Ovary (tissue), 9 donors: Measurements from ENCODE around the gene TMED6. TPM values are rescaled to one million over a fixed set of nuclear protein-coding genes. Genes with fewer than 3 reads are reported as not detected.

Experiments
- DNase-seq, 5 donors: peaks; one replicate each; pipeline ENCODE4 v3.0.0-alpha.2; 2019 to 2020
- H3K27ac ChIP-seq, 2 donors: fragments of 200-600 bp; one replicate each; pipeline versions ENCODE4 v1.5.1 to v1.8.0; 2019 to 2022
- H3K27me3 ChIP-seq: fragments of 200-600 bp; one replicate; pipeline ENCODE4 v1.8.0; 2022
- H3K36me3 ChIP-seq: fragments of 200-600 bp; sonication (generic); one replicate; pipeline ENCODE4 v1.5.1; 2019
- H3K4me1 ChIP-seq: one replicate; pipeline ENCODE4 v1.8.1; 2013; ENCODE audit warnings: mild to moderate bottlenecking, moderate library complexity; ENCODE audit not compliant: insufficient read depth
- H3K4me3 ChIP-seq: fragments of 200-600 bp; sonication (generic); one replicate; pipeline ENCODE4 v1.5.1; 2017
- H3K9me3 ChIP-seq, 2 donors: fragments of 200-600 bp in 1 of 2; sonication (generic) in 1 of 2; one replicate each; pipeline versions ENCODE4 v1.5.1 to v1.8.1; 2013 to 2019; ENCODE audit warnings: mild to moderate bottlenecking in 1 of 2, moderate library complexity in 1 of 2
- EP300 ChIP-seq: sonication (generic); formaldehyde crosslinking; IDR thresholded peaks from one replicate; pipeline ENCODE4 v1.6.1; 2017; ENCODE audit warnings: antibody characterized with exemption
- POLR2A ChIP-seq: fragments of 450-650 bp; IDR thresholded peaks from one replicate; pipeline ENCODE4 v1.6.1; 2017; ENCODE audit warnings: antibody characterized with exemption, mild to moderate bottlenecking, moderate library complexity
- WGBS, 3 donors: extraction: QIAGEN DNeasy Blood & Tissue Kit in 1 of 3; methylation state at CpG; one replicate each; pipeline versions ENCODE4 v1.1.5 to v1.1.7; 2013 to 2017; 5-methylcytosine and 5-hydroxymethylcytosine counted together
- intact Hi-C, 4 donors: fragments of 100-400 bp; cut with DNase I; formaldehyde crosslinking; loops; one replicate each; pipeline versions ENCODE4 v1.11.0 to v1.15.1; 2022 to 2023
- polyA plus RNA-seq, 2 donors: library from polyadenylated mRNA; stranded (reverse); fragments of 200-250 nt in 1 of 2; fragments of 350-450 nt in 1 of 2; fragmentation: Illumina TruSeq in 1 of 2; extraction: RNeasy Lipid Tissue Mini Kit (QIAGEN cat#74804) in 1 of 2; gene quantifications; one replicate each; pipeline ENCODE4 v1.2.3, GENCODE V29; 2013 to 2014
- total RNA-seq, 7 donors: library from RNA; depleted of rRNA in 2 of 7; stranded (reverse); fragments of >200 nt in 2 of 7; fragmentation: NEBNext Ultra II Directional in 3 of 7; extraction: Animal tissue kit (Norgen Biotek cat#: 25700) in 3 of 7; gene quantifications; one replicate each; pipeline versions ENCODE4 v1.1.0 to v1.2.4, GENCODE V29; 2016 to 2023
- TF ChIP-seq, protein P1 (sequence below), 3 donors: fragments of 450-650 bp in 2 of 3; fragments of 200-600 bp in 1 of 3; IDR thresholded peaks; one replicate each; pipeline versions ENCODE4 v1.5.1 to v1.8.0; 2016 to 2022; ENCODE audit warnings: antibody characterized with exemption in 3 of 3, mild to moderate bottlenecking in 1 of 3
- donor health status: DM: no; HTN: no; CAD: no; lungs with moderate emphysema.
- donor health status: DM: no; HTN: no; CAD: no.
- donor health status: Bipolar disorder and iron deficiency.
- donor health status: DM: yes; HTN: yes; CAD: no.
- donor health status: DM: no; HTN: no; CAD: no.
- donor health status: DM: yes; HTN: yes; CAD: no.

Gene TMED6
- total and polyA plus RNA-seq, 9 donors = 0.51 to 4.9 (median 0.66) TPM; not detected in 3

DNA sequence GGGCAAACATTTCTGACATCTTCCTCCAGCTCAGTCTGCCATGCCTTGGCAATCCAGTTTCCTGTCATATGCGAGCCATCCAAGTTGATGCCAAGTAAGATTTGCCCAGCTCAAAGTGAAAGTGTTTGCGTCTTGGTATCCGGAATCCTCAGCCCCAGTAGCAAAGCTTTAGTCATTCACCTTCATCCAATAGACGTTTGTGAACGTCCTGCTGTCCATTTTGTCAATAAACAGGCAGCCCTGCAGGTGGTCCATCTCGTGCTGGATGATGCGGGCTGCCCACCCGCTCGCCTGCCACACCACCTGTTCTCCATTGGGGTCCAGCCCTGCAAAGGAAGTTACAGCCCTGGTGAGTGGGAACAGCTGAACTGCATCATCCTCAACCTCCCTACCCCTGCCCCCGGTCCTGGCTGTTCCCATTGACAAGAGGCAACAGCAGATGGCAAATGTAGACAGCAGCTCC is 22.7 kb downstream of the TMED6 start:
- H3K27ac ChIP-seq = no peak overlapping the region
- no peak for DNase-seq
- H3K36me3 ChIP-seq = no peaks in the 10 kb centered on the region
- H3K9me3 ChIP-seq = no peaks in the 10 kb centered on the region
- intact Hi-C loops = no loop called here
- no peak overlapping the region for H3K4me3 ChIP-seq
- 38 to 55% (median 39%) methylated on average over 10 of the region's 10 CpGs for WGBS, 3 donors
- no peaks in the 10 kb centered on the region for H3K27me3 ChIP-seq
- peaks cover 3% of the 10 kb centered on the region for H3K4me1 ChIP-seq
- TF ChIP-seq EP300 (no peak), POLR2A (no peak)
- TF ChIP-seq, protein P1, sequence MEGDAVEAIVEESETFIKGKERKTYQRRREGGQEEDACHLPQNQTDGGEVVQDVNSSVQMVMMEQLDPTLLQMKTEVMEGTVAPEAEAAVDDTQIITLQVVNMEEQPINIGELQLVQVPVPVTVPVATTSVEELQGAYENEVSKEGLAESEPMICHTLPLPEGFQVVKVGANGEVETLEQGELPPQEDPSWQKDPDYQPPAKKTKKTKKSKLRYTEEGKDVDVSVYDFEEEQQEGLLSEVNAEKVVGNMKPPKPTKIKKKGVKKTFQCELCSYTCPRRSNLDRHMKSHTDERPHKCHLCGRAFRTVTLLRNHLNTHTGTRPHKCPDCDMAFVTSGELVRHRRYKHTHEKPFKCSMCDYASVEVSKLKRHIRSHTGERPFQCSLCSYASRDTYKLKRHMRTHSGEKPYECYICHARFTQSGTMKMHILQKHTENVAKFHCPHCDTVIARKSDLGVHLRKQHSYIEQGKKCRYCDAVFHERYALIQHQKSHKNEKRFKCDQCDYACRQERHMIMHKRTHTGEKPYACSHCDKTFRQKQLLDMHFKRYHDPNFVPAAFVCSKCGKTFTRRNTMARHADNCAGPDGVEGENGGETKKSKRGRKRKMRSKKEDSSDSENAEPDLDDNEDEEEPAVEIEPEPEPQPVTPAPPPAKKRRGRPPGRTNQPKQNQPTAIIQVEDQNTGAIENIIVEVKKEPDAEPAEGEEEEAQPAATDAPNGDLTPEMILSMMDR (IDR thresholded peaks at IDR 0.05) = no peak

DNA sequence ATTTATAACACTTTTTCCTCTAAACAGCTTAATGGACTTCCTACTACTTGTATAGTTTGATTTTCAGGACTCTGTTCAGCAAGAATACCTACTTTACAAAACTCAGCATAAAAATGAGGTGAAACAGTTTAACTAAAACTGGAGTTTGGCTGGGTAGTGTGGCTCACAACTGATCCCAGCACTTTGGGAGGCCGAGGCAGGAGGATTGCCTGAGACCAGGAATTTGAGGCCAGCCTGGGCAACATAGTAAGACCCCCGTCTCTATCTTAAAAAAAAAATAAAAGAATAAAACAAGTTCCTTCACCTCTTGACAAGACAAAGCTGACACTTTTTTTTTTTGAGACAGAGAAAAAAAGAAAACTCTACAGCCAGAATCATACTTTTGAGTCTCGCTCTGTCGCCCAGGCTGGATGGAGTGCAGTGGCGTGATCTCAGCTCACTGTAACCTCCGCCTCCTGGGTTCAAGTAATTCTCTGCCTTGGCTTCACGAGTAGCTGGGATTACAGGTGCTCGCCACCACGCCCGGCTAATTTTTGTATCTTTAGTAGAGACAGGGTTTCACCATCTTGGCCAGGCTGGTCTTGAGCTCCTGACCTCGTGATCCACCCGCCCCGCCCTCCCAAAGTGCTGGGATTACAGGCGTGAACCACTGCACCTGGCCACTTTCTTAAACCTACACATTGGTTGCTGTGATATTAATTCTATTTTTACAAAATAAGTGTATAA is 23.8 kb downstream of the TMED6 start:
- intact Hi-C loops = no loop called here
- DNase-seq = no peak
- WGBS, 3 donors = 87 to 92% (median 91%) methylated on average over 14 of the region's 14 CpGs

DNA sequence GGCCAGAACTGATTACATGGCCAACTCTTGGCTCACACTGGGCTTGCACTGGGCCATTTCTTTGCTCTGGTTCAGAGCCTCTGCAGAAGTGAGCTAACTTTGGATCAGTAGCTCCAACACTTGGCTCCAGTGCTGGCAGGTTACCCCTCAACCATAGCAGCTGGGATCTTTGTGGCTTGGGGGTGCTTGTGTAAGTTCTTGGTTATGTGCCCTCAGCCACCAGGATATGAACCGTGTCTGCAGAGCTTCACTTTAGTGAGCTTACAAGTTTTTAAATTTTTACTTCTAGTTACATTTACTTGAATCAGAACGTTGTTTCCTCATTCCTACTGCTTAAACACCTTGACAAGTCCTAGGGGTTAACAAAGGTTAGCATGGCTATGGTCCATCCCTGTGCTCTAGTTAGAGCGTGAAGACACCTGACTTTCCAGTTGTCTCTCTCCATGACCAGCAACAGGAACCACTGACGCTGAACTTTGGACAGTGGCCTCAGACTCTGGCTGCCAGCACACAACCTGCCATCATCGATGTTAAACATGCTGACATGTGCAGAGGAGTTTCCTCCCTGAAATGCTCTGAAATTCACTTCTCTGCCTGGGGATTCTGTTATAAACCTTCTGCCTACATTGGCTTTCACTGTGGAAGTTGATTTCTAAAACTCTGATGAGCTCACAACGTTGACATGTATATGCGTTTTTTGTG is 25.3 kb downstream of the TMED6 start:
- WGBS, 3 donors = 38 to 49% (median 44%) methylated on average over 7 of the region's 7 CpGs
- TF ChIP-seq, protein P1 (IDR thresholded peaks at IDR 0.05) = no peak
- TF ChIP-seq POLR2A = no peak
- TF ChIP-seq EP300 = no peak
- Histone ChIP-seq H3K27me3 (no peaks in the 10 kb centered on the region), H3K27ac (no peak overlapping the region), H3K36me3 (no peaks in the 10 kb centered on the region), H3K4me3 (no peak overlapping the region), H3K9me3 (no peaks in the 10 kb centered on the region), H3K4me1 (peaks cover 3% of the 10 kb centered on the region)
- no peak for DNase-seq
- intact Hi-C loops = no loop called here

More for the DNA sequence above, 23.8 kb downstream of the TMED6 start:
- H3K27me3 ChIP-seq = no peaks in the 10 kb centered on the region
- peaks cover 3% of the 10 kb centered on the region for H3K4me1 ChIP-seq
- H3K36me3 ChIP-seq = no peaks in the 10 kb centered on the region
- H3K9me3 ChIP-seq = no peaks in the 10 kb centered on the region
- TF ChIP-seq EP300 = no peak
- no peak for TF ChIP-seq POLR2A
- TF ChIP-seq, protein P1 (IDR thresholded peaks at IDR 0.05) = no peak
- H3K4me3 ChIP-seq = no peak overlapping the region
- H3K27ac ChIP-seq = no peak overlapping the region

DNA sequence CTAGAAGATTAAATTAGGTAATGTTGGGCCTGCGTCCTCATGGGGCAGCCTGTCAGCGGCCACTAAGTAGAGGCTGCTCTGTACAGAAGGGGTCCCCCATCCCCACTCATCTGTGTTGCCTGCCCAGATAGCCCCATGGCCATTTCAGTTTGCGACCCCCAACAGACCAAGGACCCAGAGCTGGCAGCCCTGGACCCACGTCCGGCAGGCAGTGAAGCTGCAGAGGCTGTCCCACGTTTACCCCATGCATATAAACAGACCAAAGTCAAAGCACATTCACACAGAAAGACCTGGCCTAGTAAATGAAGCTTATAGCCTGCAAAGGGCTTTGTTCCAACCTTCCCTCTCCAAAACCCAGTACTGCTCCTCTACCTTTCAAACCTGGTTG is 25.8 kb downstream of the TMED6 start:
- Histone ChIP-seq H3K4me1 (peaks cover 3% of the 10 kb centered on the region), H3K4me3 (no peak overlapping the region), H3K36me3 (no peaks in the 10 kb centered on the region), H3K27ac (no peak overlapping the region), H3K27me3 (no peaks in the 10 kb centered on the region), H3K9me3 (no peaks in the 10 kb centered on the region)
- intact Hi-C loops = no loop called here
- TF ChIP-seq EP300 (no peak), POLR2A (no peak)
- TF ChIP-seq, protein P1 (IDR thresholded peaks at IDR 0.05) = no peak
- WGBS, 3 donors = 80 to 85% (median 84%) methylated on average over 6 of the region's 6 CpGs
- no peak for DNase-seq
